Measurements from ENCODE around the gene EPN3.

Gene EPN3

DNA sequence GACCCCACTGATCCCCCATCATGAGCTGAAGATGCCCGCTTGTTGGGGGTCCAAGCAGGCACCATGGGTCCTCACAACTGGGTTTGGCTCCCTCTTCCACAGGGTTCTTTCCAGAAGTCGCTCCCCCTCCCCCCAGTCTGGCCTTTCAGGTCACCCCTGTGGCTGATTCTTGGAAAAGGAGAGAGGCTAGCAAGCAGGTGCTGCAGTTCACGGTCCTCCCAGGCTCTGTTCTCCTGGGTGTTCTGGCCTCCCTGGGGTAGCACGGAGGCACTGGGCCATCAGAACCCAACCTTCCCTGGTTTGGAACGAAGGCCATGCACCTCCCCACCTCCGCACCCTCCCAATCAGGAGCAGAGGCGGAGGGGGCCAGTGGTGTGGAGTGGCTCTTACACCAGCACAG lies 46.9 kb downstream of the EPN3 start:
- no peak overlapping the region for H3K9ac ChIP-seq (ENCODE audit: low read depth, low read length, poor library complexity, severe bottlenecking)
- H3K9me2 ChIP-seq (replicated peaks; ENCODE audit: low read depth, low read length), result no peaks in the 10 kb centered on the region

DNA sequence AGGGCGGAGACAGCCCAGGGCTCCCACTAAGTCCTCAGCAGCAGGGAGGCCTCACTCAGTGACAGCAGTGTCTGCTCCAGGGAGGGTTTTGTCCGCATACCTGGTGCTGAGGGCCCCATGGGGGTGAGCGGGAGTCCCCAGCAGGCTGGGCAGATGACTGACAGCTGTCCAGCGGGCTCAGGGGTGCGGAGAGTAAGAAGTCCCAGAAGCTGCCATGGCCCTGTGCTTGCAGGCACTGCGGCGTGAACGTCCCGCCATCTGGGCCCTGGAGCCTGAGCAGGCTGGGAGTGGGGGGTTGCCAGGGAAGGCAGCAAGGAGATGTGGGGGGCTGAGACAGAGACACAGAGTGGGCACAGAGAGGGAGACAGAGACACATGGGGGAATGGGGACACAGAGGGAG lies 48.1 kb downstream of the EPN3 start:
- Histone ChIP-seq H4K20me1 (ENCODE audit: insufficient read depth, low read length, poor library complexity, severe bottlenecking) (no peaks in the 10 kb centered on the region), H2AFZ (ENCODE audit: low read length) (no peak overlapping the region), H3K4me1 (ENCODE audit: insufficient read depth, low read length, poor library complexity, severe bottlenecking) (no peaks in the 10 kb centered on the region), H3K36me3 (ENCODE audit: insufficient read depth, low read length) (no peaks in the 10 kb centered on the region), H3K9me2 (replicated peaks; ENCODE audit: low read depth, low read length) (no peaks in the 10 kb centered on the region), H3K79me2 (ENCODE audit: insufficient read depth, low read length) (no peaks in the 10 kb centered on the region), H3K27me3 (ENCODE audit: insufficient read depth, low read length, poor library complexity, severe bottlenecking) (no peaks in the 10 kb centered on the region), H3K4me3 (ENCODE audit: low read length, poor library complexity, severe bottlenecking) (no peak overlapping the region), H3F3A (ENCODE audit: low read depth) (no peaks in the 10 kb centered on the region), H3K9ac (ENCODE audit: low read depth, low read length, poor library complexity, severe bottlenecking) (no peak overlapping the region), H3K9me3 (ENCODE audit: insufficient read depth, low read depth, low read length) (no peaks in the 10 kb centered on the region), H3K4me2 (ENCODE audit: low read depth, low read length, poor library complexity, severe bottlenecking) (no peak overlapping the region)
- TF ChIP-seq EZH2phosphoT487 (IDR thresholded peaks at IDR 0.05; ENCODE audit: borderline replicate concordance), result no peak
- TF ChIP-seq, protein P1, sequence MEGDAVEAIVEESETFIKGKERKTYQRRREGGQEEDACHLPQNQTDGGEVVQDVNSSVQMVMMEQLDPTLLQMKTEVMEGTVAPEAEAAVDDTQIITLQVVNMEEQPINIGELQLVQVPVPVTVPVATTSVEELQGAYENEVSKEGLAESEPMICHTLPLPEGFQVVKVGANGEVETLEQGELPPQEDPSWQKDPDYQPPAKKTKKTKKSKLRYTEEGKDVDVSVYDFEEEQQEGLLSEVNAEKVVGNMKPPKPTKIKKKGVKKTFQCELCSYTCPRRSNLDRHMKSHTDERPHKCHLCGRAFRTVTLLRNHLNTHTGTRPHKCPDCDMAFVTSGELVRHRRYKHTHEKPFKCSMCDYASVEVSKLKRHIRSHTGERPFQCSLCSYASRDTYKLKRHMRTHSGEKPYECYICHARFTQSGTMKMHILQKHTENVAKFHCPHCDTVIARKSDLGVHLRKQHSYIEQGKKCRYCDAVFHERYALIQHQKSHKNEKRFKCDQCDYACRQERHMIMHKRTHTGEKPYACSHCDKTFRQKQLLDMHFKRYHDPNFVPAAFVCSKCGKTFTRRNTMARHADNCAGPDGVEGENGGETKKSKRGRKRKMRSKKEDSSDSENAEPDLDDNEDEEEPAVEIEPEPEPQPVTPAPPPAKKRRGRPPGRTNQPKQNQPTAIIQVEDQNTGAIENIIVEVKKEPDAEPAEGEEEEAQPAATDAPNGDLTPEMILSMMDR (conservative IDR thresholded peaks at IDR 0.05; ENCODE audit: low read length), result no peak

More for the DNA sequence above, 46.9 kb downstream of the EPN3 start:
- Histone ChIP-seq H3K79me2 (ENCODE audit: insufficient read depth, low read length) (no peaks in the 10 kb centered on the region), H3K27me3 (ENCODE audit: insufficient read depth, low read length, poor library complexity, severe bottlenecking) (no peaks in the 10 kb centered on the region), H3K4me1 (ENCODE audit: insufficient read depth, low read length, poor library complexity, severe bottlenecking) (no peaks in the 10 kb centered on the region), H3K4me3 (ENCODE audit: low read length, poor library complexity, severe bottlenecking) (no peak overlapping the region), H3K4me2 (ENCODE audit: low read depth, low read length, poor library complexity, severe bottlenecking) (no peak overlapping the region), H3F3A (ENCODE audit: low read depth) (no peaks in the 10 kb centered on the region), H2AFZ (ENCODE audit: low read length) (no peak overlapping the region), H3K36me3 (ENCODE audit: insufficient read depth, low read length) (no peaks in the 10 kb centered on the region), H4K20me1 (ENCODE audit: insufficient read depth, low read length, poor library complexity, severe bottlenecking) (no peaks in the 10 kb centered on the region), H3K9me3 (ENCODE audit: insufficient read depth, low read depth, low read length) (no peaks in the 10 kb centered on the region)
- TF ChIP-seq, protein P1 (conservative IDR thresholded peaks at IDR 0.05; ENCODE audit: low read length), result no peak
- no peak for TF ChIP-seq EZH2phosphoT487 (IDR thresholded peaks at IDR 0.05; ENCODE audit: borderline replicate concordance)

DNA sequence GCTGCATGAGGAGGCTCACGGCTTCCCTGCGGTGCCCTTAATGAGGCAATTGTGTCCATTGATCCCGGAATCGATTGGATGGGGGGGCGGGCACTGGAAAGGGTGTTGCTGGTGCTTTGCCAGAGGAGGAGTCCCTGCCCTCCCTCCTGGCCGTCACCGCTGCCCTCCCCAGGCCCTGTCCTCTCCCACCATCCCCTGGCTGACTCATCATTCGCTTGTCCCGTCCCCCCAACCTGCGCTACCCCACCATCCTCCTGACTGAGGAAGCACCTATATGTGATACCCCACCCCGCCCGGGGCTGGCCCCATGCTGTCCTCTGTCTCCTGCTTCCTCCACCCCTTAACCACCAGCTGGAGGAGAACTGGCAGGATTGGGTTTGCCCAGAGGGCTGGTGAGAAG lies 48.8 kb downstream of the EPN3 start:
- Histone ChIP-seq H3F3A (ENCODE audit: low read depth) (no peaks in the 10 kb centered on the region), H2AFZ (ENCODE audit: low read length) (no peak overlapping the region), H3K79me2 (ENCODE audit: insufficient read depth, low read length) (no peaks in the 10 kb centered on the region), H4K20me1 (ENCODE audit: insufficient read depth, low read length, poor library complexity, severe bottlenecking) (no peaks in the 10 kb centered on the region), H3K27me3 (ENCODE audit: insufficient read depth, low read length, poor library complexity, severe bottlenecking) (no peaks in the 10 kb centered on the region), H3K9ac (ENCODE audit: low read depth, low read length, poor library complexity, severe bottlenecking) (no peak overlapping the region), H3K36me3 (ENCODE audit: insufficient read depth, low read length) (no peaks in the 10 kb centered on the region), H3K9me2 (replicated peaks; ENCODE audit: low read depth, low read length) (no peaks in the 10 kb centered on the region), H3K9me3 (ENCODE audit: insufficient read depth, low read depth, low read length) (no peaks in the 10 kb centered on the region), H3K4me2 (ENCODE audit: low read depth, low read length, poor library complexity, severe bottlenecking) (no peak overlapping the region), H3K4me3 (ENCODE audit: low read length, poor library complexity, severe bottlenecking) (no peak overlapping the region), H3K4me1 (ENCODE audit: insufficient read depth, low read length, poor library complexity, severe bottlenecking) (no peaks in the 10 kb centered on the region)
- TF ChIP-seq, protein P1 (conservative IDR thresholded peaks at IDR 0.05; ENCODE audit: low read length), result no peak
- TF ChIP-seq EZH2phosphoT487 (IDR thresholded peaks at IDR 0.05; ENCODE audit: borderline replicate concordance), result no peak

All from Loucy (cell line).